GM18517 (cell line): ENCODE data around the gene CNTN2.

Experiments used
- ATAC-seq: cut with Tn5 transposase; IDR thresholded peaks from one replicate; pipeline ENCODE4 v1.9.1; 2021; ENCODE audit warnings: mild to moderate bottlenecking, moderate library complexity; ENCODE audit not compliant: unreplicated experiment

The CNTN2 gene

GRCh38 chr1:205049479-205049878, 6.5 kb downstream of the CNTN2 start:
- ATAC-seq: no peak

GRCh38 chr1:205052690-205053089, 9.7 kb downstream of the CNTN2 start:
- ATAC-seq: no peak

- no peak for ATAC-seq
Observed at GRCh38 chr1:205053296-205053695, 10.3 kb downstream of the CNTN2 start.

DNA sequence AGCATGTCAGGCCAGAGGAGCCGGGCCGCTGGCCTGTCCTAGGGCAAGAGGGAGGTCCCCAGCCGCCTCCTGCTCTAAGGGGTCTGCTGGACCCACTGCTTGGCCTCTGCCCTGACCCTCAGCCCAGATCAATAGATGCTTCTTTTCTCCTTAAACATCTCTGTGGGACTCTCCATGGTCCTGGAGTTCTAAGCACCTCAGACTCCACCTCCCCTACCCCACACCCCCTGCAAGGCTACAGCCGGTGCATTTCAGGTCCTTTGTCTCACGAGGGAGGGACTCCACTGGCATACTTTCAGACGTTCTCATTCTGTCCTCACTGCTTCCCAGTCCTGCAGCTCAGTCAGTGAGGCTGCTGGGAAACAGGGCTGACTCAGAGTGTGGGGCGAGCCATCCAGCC, 11.0 kb downstream of the CNTN2 start:
- no peak for ATAC-seq

DNA sequence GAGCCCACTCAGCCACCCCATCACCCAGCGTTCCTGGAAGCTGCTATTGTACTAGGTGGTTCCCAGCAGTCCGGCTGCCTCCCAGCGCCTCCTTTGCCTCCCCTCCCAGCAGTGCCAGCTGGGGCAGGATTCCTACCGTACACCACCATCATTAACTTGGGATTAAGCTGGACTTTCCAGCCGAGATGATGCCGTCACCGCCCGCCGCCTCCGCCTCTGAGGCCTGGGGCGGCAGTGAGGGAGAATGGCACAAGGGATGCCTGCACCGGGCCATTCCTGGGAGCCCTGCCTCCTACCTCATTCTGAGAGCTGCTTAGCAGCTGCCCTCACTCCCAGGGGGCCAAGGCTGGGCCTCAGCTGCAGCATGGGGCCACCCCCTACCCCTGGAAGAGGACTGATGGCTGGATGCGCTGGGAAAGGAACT, 13.2 kb downstream of the CNTN2 start:
- ATAC-seq: no peak

DNA sequence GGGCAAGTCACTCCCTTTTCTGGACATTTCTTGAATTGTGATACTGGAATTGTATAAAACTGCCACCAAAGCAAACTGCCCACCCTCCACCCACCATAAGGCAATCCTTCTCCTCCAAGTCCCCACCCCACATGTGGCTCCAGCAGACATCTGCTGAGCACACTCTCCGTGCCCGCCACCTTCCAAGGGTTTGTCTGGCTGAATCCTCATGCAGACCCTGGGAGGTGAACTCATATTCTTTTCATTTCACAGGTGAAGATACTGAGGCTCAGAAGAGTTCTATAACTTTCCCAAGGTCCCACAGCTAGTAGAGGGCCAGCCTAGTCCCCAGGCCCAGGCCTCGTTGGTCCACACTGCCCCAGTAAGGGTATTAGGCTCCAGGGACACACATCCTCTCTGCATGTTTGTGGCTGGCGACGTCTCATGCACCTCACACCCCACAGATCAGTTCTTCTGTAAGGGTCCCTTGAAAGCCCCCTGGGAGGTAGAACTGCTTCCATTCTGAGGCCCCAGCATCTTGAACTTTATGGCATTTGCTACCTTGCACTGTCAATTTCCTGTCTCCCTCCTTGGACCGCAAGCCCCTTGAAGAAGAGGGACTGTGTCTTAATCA, 14.1 kb downstream of the CNTN2 start:
- no peak for ATAC-seq

- no peak for ATAC-seq
Observed at GRCh38 chr1:205057808-205058575, 15.0 kb downstream of the CNTN2 start.

DNA sequence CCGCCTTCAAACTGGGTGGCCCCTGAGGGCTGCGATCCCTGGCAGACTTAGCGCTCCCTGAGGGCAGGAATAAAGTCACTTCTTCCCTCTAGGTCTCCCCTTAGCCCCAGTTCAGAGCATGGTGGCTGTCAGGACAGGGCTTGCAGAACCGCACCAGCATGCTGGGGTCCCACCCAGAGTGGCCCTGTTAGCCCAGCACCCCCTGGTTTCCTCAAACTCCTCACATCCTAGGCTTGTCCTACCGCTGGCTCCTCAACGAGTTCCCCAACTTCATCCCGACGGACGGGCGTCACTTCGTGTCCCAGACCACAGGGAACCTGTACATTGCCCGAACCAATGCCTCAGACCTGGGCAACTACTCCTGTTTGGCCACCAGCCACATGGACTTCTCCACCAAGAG, 15.8 kb downstream of the CNTN2 start:
- no peak for ATAC-seq

DNA sequence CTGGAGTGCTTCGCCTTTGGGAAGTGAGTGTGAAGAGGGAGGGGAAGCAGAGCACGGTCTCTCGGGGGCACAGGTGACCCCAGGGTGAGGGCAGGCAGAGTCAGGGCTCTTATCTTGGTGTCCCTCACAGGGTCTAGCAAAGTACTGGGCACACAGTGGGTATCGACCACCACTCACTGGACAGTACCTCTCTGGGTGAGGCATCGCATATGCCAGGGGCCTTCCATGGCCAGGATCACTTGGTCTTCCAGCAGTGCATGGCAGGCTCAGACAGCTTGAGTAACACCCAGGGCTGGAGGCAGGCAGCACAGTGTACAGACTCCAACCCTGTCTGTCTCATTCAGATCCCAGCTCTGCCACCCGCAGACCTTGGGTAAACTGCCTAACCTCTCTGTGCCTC, 16.6 kb downstream of the CNTN2 start:
- no peak for ATAC-seq

GRCh38 chr1:205060746-205061145, 17.7 kb downstream of the CNTN2 start:
- ATAC-seq: no peak

DNA sequence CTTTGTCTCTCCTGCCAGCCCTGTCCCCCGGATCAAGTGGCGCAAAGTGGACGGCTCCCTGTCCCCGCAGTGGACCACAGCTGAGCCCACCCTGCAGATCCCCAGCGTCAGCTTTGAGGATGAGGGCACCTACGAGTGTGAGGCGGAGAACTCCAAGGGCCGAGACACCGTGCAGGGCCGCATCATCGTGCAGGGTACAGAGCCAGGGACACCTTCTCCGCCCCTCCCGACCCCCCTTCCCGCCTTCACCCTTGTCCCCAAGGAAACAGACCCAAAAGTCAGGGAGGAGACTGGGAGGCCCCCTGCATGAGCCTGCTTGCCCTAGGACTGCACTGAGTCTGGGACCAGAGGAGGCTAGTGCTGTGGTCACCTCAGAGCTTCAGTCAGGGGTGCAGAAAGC, 18.2 kb downstream of the CNTN2 start:
- no peak for ATAC-seq

DNA sequence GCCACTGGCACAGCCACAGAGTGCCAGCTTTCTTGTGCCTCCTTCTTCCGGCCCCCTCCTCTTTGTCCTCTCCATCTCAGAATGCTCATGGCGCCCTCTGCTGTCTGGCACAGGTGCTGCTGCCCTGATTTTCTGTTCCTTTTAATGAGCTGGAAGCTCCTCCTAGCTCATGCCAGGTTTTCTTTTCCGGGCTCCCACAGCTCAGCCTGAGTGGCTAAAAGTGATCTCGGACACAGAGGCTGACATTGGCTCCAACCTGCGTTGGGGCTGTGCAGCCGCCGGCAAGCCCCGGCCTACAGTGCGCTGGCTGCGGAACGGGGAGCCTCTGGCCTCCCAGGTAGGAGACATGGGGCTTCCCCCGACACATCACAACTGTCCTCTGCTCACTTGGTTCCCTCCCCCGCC, 18.7 kb downstream of the CNTN2 start:
- ATAC-seq: no peak

DNA sequence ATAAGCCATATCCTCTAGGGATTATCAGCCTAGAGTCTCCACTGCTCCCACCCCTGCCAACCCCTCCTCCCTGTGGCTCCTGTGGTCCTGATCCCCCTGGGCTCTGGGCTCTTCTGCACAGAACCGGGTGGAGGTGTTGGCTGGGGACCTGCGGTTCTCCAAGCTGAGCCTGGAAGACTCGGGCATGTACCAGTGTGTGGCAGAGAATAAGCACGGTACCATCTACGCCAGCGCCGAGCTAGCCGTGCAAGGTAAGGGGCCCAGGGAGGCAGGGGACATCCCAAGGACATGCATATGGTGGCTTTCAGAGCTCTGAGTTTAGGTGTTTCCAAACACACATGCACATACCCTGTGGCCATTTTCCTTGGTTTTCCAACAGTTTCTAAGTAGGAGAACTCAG, 19.3 kb downstream of the CNTN2 start:
- ATAC-seq: no peak

- no peak for ATAC-seq
Observed at GRCh38 chr1:205062895-205063294, 19.9 kb downstream of the CNTN2 start.

GRCh38 chr1:205064301-205064700, 21.3 kb downstream of the CNTN2 start:
- no peak for ATAC-seq

- ATAC-seq: no peak
Observed at GRCh38 chr1:205064741-205065316, 21.8 kb downstream of the CNTN2 start.

- no peak for ATAC-seq
Observed at GRCh38 chr1:205065666-205066065, 22.7 kb downstream of the CNTN2 start.

DNA sequence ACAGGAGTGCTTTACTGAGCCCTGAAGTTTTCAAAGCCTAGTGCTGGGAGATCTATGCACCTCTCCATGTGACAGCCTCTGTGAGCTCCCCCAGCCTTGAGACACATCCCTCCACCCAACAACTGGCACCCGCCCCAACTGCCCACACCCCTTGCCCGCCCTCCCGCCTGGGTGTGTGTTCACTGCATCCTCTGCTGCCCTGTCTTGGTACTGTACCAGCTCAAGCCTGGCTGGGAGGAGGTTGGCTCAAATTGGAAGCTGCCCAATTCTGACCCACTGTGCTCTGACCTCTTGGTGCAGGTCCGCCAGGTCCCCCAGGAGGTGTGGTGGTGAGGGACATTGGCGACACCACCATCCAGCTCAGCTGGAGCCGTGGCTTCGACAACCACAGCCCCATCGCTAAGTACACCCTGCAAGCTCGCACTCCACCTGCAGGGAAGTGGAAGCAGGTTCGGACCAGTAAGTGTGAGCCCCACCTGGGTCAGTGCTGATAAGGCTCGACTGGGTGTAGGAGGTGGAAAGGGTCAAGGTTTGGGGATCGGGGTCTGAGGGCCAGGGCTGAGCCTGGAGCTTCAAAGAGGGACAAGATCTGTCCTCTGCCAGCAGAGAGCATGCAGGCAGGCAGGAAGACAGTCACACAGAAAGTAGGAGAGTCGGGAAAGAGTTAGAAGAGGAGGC, 23.3 kb downstream of the CNTN2 start:
- ATAC-seq: no peak

GRCh38 chr1:205067031-205067430, 24.0 kb downstream of the CNTN2 start:
- ATAC-seq: no peak

DNA sequence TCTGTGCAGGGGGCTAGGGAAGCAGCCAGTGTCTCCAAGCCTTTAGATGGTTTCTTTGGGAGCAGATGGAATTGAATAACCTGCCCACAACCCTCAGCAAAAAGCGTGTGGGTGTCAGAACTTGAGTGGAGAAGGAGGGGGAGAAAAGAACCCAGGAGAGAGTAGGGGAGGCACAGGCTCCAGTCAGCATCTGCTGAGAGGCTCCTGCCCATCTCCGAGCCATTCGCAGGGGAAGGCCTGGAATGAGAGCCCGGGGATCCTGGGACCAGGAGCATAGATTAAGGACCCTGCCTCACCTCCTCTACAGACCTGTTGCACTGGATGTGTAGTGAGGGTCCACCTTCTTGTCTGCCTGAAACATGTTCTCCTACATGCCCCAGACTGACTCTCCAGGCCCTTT, 25.0 kb downstream of the CNTN2 start:
- no peak for ATAC-seq

GRCh38 chr1:205068457-205069040, 25.5 kb downstream of the CNTN2 start:
- no peak for ATAC-seq
